Gastrocnemius medialis (tissue), 4 donors: ENCODE measurements around the gene TMUB1.

Experiments
- POLR2A ChIP-seq, 2 donors: fragments of 450-650 bp; IDR thresholded peaks; one replicate each; pipeline ENCODE4 v1.6.1; 2017; ENCODE audit warnings: antibody characterized with exemption in 2 of 2, mild to moderate bottlenecking in 2 of 2, moderate library complexity in 2 of 2
- TF ChIP-seq, protein P1 (sequence below), 5 experiments: fragments of 450-650 bp in 3 of 5; fragments of 200-600 bp in 2 of 5; sonication (generic) in 2 of 5; IDR thresholded peaks in 4 of 5; conservative IDR thresholded peaks in 1 of 5; 1 replicate in 4 of 5; 2 replicates in 1 of 5; pipeline ENCODE4 v1.5.1; 2016 to 2019; ENCODE audit warnings: antibody characterized with exemption in 5 of 5, mild to moderate bottlenecking in 3 of 5, moderate library complexity in 3 of 5

DNA sequence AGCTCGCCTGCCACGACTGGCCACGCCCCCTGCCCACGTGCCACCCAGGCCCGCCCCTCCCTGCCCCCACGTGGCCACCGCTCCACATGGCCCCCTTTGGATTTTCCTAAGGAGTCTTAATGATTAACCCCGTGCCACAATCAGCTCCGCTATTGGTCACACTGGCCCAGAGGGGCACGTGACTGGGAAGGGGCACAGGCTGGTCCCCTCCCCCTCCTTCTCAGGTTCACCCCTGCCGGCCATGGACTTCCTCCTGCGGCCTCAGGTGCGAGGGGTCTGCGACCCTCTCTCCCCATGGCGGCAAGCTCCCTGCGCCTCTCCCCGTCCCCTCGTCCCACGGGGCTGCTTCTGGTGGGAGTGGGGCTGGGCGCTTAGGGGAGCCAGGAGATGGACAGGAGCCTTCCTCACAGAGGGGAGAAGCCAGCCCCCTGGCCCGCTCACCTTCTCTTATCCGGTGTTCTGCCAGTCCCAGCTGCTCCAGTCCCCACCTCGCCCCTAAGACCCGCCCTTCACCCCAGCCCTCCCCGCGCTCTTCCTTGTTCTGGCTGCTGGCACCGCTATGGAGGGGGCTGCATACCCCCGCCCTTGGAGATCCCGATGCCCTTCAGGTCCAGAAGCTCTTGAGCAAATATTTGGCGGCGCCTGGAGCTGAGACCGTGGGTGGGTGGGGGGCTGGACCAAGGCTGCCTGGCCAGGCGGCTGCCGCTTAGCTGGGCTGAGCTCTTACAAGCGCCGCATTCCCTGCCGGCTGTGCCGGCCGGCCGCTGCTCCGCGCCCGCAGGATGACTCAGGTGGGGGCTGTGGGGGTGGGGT, 20.7 kb downstream of the TMUB1 start:
- TF ChIP-seq, protein P1, sequence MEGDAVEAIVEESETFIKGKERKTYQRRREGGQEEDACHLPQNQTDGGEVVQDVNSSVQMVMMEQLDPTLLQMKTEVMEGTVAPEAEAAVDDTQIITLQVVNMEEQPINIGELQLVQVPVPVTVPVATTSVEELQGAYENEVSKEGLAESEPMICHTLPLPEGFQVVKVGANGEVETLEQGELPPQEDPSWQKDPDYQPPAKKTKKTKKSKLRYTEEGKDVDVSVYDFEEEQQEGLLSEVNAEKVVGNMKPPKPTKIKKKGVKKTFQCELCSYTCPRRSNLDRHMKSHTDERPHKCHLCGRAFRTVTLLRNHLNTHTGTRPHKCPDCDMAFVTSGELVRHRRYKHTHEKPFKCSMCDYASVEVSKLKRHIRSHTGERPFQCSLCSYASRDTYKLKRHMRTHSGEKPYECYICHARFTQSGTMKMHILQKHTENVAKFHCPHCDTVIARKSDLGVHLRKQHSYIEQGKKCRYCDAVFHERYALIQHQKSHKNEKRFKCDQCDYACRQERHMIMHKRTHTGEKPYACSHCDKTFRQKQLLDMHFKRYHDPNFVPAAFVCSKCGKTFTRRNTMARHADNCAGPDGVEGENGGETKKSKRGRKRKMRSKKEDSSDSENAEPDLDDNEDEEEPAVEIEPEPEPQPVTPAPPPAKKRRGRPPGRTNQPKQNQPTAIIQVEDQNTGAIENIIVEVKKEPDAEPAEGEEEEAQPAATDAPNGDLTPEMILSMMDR (IDR thresholded peaks at IDR 0.05 in 4 of 5, conservative IDR thresholded peaks at IDR 0.05 in 1 of 5) = no peak
- no peak for TF ChIP-seq POLR2A (IDR thresholded peaks at IDR 0.05)
